GM12878 (cell line): ENCODE measurements around the gene RSF1. TPM values are rescaled to one million over a fixed set of nuclear protein-coding genes. Genes with fewer than 3 reads are reported as not detected.

Source experiments
- ATAC-seq: fragments of 200-7000 bp; cut with Tn5 transposase; 3 replicates; pipeline ENCODE4 v1.9.1; 2020; ENCODE audit warnings: mild to moderate bottlenecking, moderate library complexity
- BruUV-seq: library from RNA; stranded (reverse); fragments of 400-500 nt; replicated peaks from 2 replicates; lab custom pipeline; 2021; lab: Mats Ljungman, UMichigan
- CTCF ChIA-PET: fragments of 300-600 bp; sonication (Branson Sonifier 250); formaldehyde crosslinking; extraction: SDS; loops from one replicate; lab custom pipeline; 2021; ENCODE audit warnings: inconsistent platforms; lab: Yijun Ruan, JAX
- POLR2A ChIA-PET: fragments of 350-600 bp; formaldehyde crosslinking; extraction: SDS; loops from one replicate; lab custom pipeline; 2021; ENCODE audit warnings: inconsistent platforms; lab: Charles Lee
- RAD21 ChIA-PET: fragments of 300-600 bp; sonication (Branson Sonifier 250); formaldehyde crosslinking; loops from one replicate; lab custom pipeline; 2023; ENCODE audit warnings: antibody characterized with exemption; ENCODE audit not compliant: unreplicated experiment; lab: Charles Lee
- SMC1A ChIA-PET: fragments of 300-600 bp; sonication (Branson Sonifier 250); formaldehyde crosslinking; loops from one replicate; lab custom pipeline; 2023; ENCODE audit not compliant: unreplicated experiment, uncharacterized antibody; lab: Charles Lee
- DNase-seq: peaks from one replicate; pipeline ENCODE4 v3.0.0-alpha.2; 2011; ENCODE audit warnings: low read depth, low spot score
- FAIRE-seq: peaks from 3 replicates; lab custom pipeline; 2011; peaks lifted over from hg19 to GRCh38; lab: Jason Lieb, UNC
- H2AFZ ChIP-seq: 2 replicates; pipeline ENCODE4 v1.6.0; 2011; ENCODE audit warnings: low read depth, low read length, control low read depth; ENCODE audit not compliant: control insufficient read depth
- H3K27ac ChIP-seq: 2 replicates; pipeline ENCODE4 v1.5.1; 2011; ENCODE audit warnings: control low read depth; ENCODE audit not compliant: control insufficient read depth, insufficient read depth
- H3K27me3 ChIP-seq, 2 experiments: replicated peaks in 1 of 2; 2 replicates each; pipeline versions ENCODE4 v1.6.0 to v1.6.1; 2011; ENCODE audit warnings: low read length in 1 of 2; ENCODE audit not compliant: control insufficient read depth in 2 of 2, insufficient read depth in 2 of 2
- H3K36me3 ChIP-seq, 2 experiments: 2 replicates each; pipeline ENCODE4 v1.5.1; 2011; ENCODE audit warnings: low read length in 1 of 2; ENCODE audit not compliant: control insufficient read depth in 2 of 2, insufficient read depth in 2 of 2
- H3K4me1 ChIP-seq: 2 replicates; pipeline ENCODE4 v1.6.1; 2011; ENCODE audit warnings: mild to moderate bottlenecking, low read length, moderate library complexity, mixed read lengths; ENCODE audit not compliant: control insufficient read depth, insufficient read depth
- H3K4me2 ChIP-seq: 2 replicates; pipeline ENCODE4 v1.6.0; 2011; ENCODE audit warnings: control low read depth; ENCODE audit not compliant: control insufficient read depth, insufficient read depth
- H3K4me3 ChIP-seq: fragments of 200-600 bp; sonication (generic); 2 replicates; pipeline ENCODE4 v1.5.1; 2016
- H3K79me2 ChIP-seq: 2 replicates; pipeline ENCODE4 v1.6.0; 2011; ENCODE audit warnings: low read length; ENCODE audit not compliant: control insufficient read depth, insufficient read depth
- H3K9ac ChIP-seq: 2 replicates; pipeline ENCODE4 v1.8.0; 2011; ENCODE audit warnings: low read length, control low read depth, mixed read lengths; ENCODE audit not compliant: control insufficient read depth, insufficient read depth
- H3K9me3 ChIP-seq: replicated peaks from 3 replicates; pipeline ENCODE4 v1.5.1; 2011; ENCODE audit warnings: mild to moderate bottlenecking, low read length; ENCODE audit not compliant: control insufficient read depth, insufficient read depth
- H4K20me1 ChIP-seq: 2 replicates; pipeline ENCODE4 v1.6.0; 2011; ENCODE audit not compliant: control insufficient read depth, insufficient read depth
- CBFB ChIP-seq: IDR thresholded peaks from 2 replicates; pipeline ENCODE4 v1.6.1; 2016; ENCODE audit warnings: antibody characterized with exemption, low read depth
- EGR1 ChIP-seq, 2 experiments: IDR thresholded peaks; 1 replicate in 1 of 2; 2 replicates in 1 of 2; pipeline ENCODE4 v1.6.1; 2011 to 2012; ENCODE audit warnings: low read depth in 2 of 2, low read length in 2 of 2, borderline replicate concordance in 1 of 2, mild to moderate bottlenecking in 1 of 2, moderate library complexity in 1 of 2
- ETV6 ChIP-seq, 2 experiments: fragments of 450-650 bp in 1 of 2; IDR thresholded peaks in 1 of 2; conservative IDR thresholded peaks in 1 of 2; 2 replicates each; pipeline ENCODE4 v1.6.1; 2014; ENCODE audit warnings: antibody characterized with exemption in 1 of 2, borderline replicate concordance in 1 of 2, low read depth in 1 of 2, mild to moderate bottlenecking in 1 of 2, moderate library complexity in 1 of 2
- MEF2B ChIP-seq: fragments of 450-650 bp; IDR thresholded peaks from 2 replicates; pipeline ENCODE4 v1.6.1; 2018; ENCODE audit warnings: mild to moderate bottlenecking, moderate library complexity; ENCODE audit not compliant: partially characterized antibody, poor library complexity, severe bottlenecking
- MXI1 ChIP-seq: fragments of 150-350 bp; IDR thresholded peaks from 2 replicates; pipeline ENCODE4 v1.6.1; 2011; ENCODE audit warnings: low read depth, mild to moderate bottlenecking, inconsistent platforms, low read length, improper control_type of control experiment
- RAD21 ChIP-seq: IDR thresholded peaks from 2 replicates; pipeline ENCODE4 v1.6.1; 2011; ENCODE audit warnings: mild to moderate bottlenecking, low read depth, low read length, moderate library complexity; ENCODE audit not compliant: insufficient read depth
- SMC3 ChIP-seq: IDR thresholded peaks from 2 replicates; pipeline ENCODE4 v1.6.1; 2011; ENCODE audit warnings: low read length, improper control_type of control experiment, borderline replicate concordance
- SPI1 ChIP-seq: IDR thresholded peaks from 2 replicates; pipeline ENCODE4 v1.6.1; 2011; ENCODE audit warnings: low read depth, mild to moderate bottlenecking, low read length, moderate library complexity, borderline replicate concordance; ENCODE audit not compliant: insufficient read depth
- TARDBP ChIP-seq: IDR thresholded peaks from 2 replicates; pipeline ENCODE4 v1.6.1; 2016; ENCODE audit warnings: borderline replicate concordance
- TCF3 ChIP-seq: IDR thresholded peaks from 2 replicates; pipeline ENCODE4 v1.6.1; 2012; ENCODE audit warnings: low read depth, mild to moderate bottlenecking, low read length, borderline replicate concordance; ENCODE audit not compliant: insufficient read depth
- ZNF24 ChIP-seq: fragments of 450-650 bp; IDR thresholded peaks from 2 replicates; pipeline ENCODE4 v1.6.1; 2017; ENCODE audit warnings: antibody characterized with exemption, mild to moderate bottlenecking
- ZZZ3 ChIP-seq: IDR thresholded peaks from 2 replicates; pipeline ENCODE4 v1.6.1; 2011; ENCODE audit warnings: low read depth; ENCODE audit not compliant: control insufficient read depth, insufficient read length
- WGBS: methylation state at CpG from one replicate; pipeline ENCODE4 v1.1.6; 2016; ENCODE audit warnings: low lambda C conversion rate; ENCODE audit not compliant: insufficient replicate concordance, insufficient coverage; ENCODE audit errors: missing lambda C conversion rate; 5-methylcytosine and 5-hydroxymethylcytosine counted together
- in situ Hi-C: fragments of 300-500 bp; cut with MboI; formaldehyde crosslinking; loops from 9 replicates; pipeline ENCODE4 v1.14.3; 2018; ENCODE audit warnings: mixed read lengths
- intact Hi-C: fragments of 100-400 bp; cut with micrococcal nuclease; formaldehyde crosslinking; loops from one replicate; pipeline ENCODE4 v1.14.2; 2022; ENCODE audit not compliant: unreplicated experiment
- polyA plus RNA-seq, 11 experiments: library from polyadenylated mRNA; depleted of rRNA in 4 of 11; unstranded in 6 of 11; stranded (reverse) in 5 of 11; fragments of >200 nt; fragmentation: Nextera tagmentation in 4 of 11; fragmentation: Illumina TruSeq in 1 of 11; extraction: Ambion mirVana in 4 of 11; extraction: Trizol in 1 of 11; gene quantifications; 1 replicate in 1 of 11; 2 replicates in 10 of 11; pipeline versions ENCODE4 v1.2.1 to v1.2.3, GENCODE V29; 2011 to 2016; ENCODE audit warnings: inconsistent platforms in 2 of 11, missing spikeins in 2 of 11, low read depth in 1 of 11
- total RNA-seq, 4 experiments: library from RNA; depleted of rRNA in 3 of 4; stranded (reverse); fragments of >200 nt in 3 of 4; fragmentation: Illumina TruSeq in 1 of 4; extraction: Trizol in 1 of 4; gene quantifications; 2 replicates each; pipeline versions ENCODE4 v1.2.1 to v1.2.3, GENCODE V29; 2013 to 2021
- TF ChIP-seq, protein P1 (sequence below): fragments of 150-350 bp; IDR thresholded peaks from 2 replicates; pipeline ENCODE4 v1.6.1; 2014; ENCODE audit warnings: mild to moderate bottlenecking, low read depth, low read length
- TF ChIP-seq, protein P2 (sequence below): fragments of 450-650 bp; IDR thresholded peaks from 2 replicates; pipeline ENCODE4 v1.6.1; 2017; ENCODE audit warnings: low read depth, mild to moderate bottlenecking, moderate library complexity

The RSF1 gene
- total and polyA plus RNA-seq, 10 of the 15 experiments (the other 5 are each of a cell fraction or from before 2014, with no cell fraction given): 9.0 to 45.3 (median 30.0) TPM

DNA sequence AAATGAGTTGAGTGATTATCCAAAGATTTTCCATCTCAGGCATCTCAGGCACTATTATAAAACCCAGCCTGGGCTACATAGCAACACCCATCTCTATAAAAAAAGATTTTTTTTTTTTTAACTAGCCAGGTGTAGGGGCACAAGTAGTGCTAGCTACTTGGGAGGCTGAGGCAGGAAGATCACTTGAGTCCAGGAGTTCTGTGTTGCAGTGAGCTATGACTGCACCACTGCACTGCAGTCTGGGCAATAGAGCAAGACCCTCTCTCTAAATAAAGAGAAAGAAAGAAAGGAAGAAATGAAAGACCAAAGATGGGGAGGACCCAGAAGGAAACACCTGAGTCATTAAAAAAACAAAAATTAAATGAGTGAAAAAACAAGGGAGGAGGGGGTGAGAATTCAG is 14.1 kb downstream of the RSF1 start:
- TF ChIP-seq, protein P1, sequence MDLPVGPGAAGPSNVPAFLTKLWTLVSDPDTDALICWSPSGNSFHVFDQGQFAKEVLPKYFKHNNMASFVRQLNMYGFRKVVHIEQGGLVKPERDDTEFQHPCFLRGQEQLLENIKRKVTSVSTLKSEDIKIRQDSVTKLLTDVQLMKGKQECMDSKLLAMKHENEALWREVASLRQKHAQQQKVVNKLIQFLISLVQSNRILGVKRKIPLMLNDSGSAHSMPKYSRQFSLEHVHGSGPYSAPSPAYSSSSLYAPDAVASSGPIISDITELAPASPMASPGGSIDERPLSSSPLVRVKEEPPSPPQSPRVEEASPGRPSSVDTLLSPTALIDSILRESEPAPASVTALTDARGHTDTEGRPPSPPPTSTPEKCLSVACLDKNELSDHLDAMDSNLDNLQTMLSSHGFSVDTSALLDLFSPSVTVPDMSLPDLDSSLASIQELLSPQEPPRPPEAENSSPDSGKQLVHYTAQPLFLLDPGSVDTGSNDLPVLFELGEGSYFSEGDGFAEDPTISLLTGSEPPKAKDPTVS: no peak
- TF ChIP-seq CBFB: no peak
- no peak overlapping the region for H3K27ac ChIP-seq

DNA sequence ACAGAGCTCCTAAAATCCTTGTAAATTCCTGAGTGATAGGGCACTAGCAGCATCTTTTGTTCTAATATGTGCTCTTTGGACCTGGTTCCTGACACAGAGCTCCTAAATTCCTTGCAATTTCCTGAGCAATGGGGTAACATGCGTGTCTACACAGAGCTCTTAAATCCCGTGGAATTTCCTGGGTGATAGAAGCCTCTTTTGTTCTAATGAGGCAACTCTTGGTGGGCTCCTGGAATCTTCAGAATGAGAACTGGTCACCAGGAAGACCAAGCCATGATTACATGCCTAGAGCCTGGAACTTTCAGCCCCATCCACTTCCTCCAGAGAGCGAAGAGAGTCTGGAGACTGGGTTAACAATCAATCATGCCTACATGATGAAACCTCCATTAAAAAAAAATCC is 19.0 kb downstream of the RSF1 start:
- no peak overlapping the region for H3K4me3 ChIP-seq
- in situ Hi-C loops: no loop called here
- no peak overlapping the region for H3K27ac ChIP-seq
- peaks cover 9% of the 10 kb centered on the region; the same call in 1 of the 2 replicates for H4K20me1 ChIP-seq
- 96% methylated on average over 3 of the region's 3 CpGs for WGBS
- ATAC-seq (no peak), DNase-seq (no peak), FAIRE-seq (no peak)
- no peak overlapping the region for H3K4me2 ChIP-seq
- H2AFZ ChIP-seq: no peak overlapping the region
- peaks cover 48% of the 10 kb centered on the region for H3K79me2 ChIP-seq
- no TSS peak for BruUV-seq
- H3K9ac ChIP-seq: no peak overlapping the region
- H3K9me3 ChIP-seq: peaks cover 1% of the 10 kb centered on the region; the same call in 2 of the 3 replicates
- SMC1A ChIA-PET: interaction anchor here (1.2 kb wide), 1 partner anchor 13 kb away, joined by 4 read pairs; no protein-coding TSS in a partner anchor
- CTCF ChIA-PET: no interaction called here
- H3K4me1 ChIP-seq: no peaks in the 10 kb centered on the region
- peaks cover 0 to 3% of the 10 kb centered on the region in 2 experiments; a peak in 1 of 4 replicates for H3K36me3 ChIP-seq
- no peaks in the 10 kb centered on the region for H3K27me3 ChIP-seq
- RAD21 ChIA-PET: no interaction called here
- intact Hi-C loops: no loop called here
- POLR2A ChIA-PET: no interaction called here
- TF ChIP-seq MXI1 (no peak), TCF3 (no peak), ZZZ3 (no peak), SPI1 (no peak), EGR1 (IDR thresholded peaks at IDR 0.05; ENCODE audit: borderline replicate concordance in 1 of 2, low read depth in 2 of 2, low read length in 2 of 2) (no peak), SMC3 (no peak), MEF2B (no peak), ZNF24 (no peak), ETV6 (conservative IDR thresholded peaks at IDR 0.05 in 1 of 2, IDR thresholded peaks at IDR 0.05 in 1 of 2; ENCODE audit: borderline replicate concordance in 1 of 2, low read depth in 1 of 2) (no peak), TARDBP (no peak), RAD21 (no peak)
- TF ChIP-seq, protein P2, sequence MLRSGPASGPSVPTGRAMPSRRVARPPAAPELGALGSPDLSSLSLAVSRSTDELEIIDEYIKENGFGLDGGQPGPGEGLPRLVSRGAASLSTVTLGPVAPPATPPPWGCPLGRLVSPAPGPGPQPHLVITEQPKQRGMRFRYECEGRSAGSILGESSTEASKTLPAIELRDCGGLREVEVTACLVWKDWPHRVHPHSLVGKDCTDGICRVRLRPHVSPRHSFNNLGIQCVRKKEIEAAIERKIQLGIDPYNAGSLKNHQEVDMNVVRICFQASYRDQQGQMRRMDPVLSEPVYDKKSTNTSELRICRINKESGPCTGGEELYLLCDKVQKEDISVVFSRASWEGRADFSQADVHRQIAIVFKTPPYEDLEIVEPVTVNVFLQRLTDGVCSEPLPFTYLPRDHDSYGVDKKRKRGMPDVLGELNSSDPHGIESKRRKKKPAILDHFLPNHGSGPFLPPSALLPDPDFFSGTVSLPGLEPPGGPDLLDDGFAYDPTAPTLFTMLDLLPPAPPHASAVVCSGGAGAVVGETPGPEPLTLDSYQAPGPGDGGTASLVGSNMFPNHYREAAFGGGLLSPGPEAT: no peak

More for the DNA sequence above, 14.1 kb downstream of the RSF1 start:
- Histone ChIP-seq H3K27me3 (no peaks in the 10 kb centered on the region), H3K79me2 (peaks cover 55% of the 10 kb centered on the region), H3K9me3 (no peaks in the 10 kb centered on the region; the same call in 2 of the 3 replicates), H3K36me3 (peaks cover 0 to 10% of the 10 kb centered on the region in 2 experiments; a peak in 1 of 4 replicates), H2AFZ (no peak overlapping the region), H3K4me1 (no peaks in the 10 kb centered on the region), H3K4me3 (no peak overlapping the region), H3K9ac (no peak overlapping the region), H3K4me2 (no peak overlapping the region), H4K20me1 (0 out of 2 replicates have a peak, but pooled peaks cover 3% of the 10 kb centered on the region)
- ChIA-PET SMC1A (interaction anchor here (0.6 to 1.4 kb wide), 3 partner anchors 9 to 100 kb away, joined by 3 read pairs; no protein-coding TSS in a partner anchor), POLR2A (no interaction called here), RAD21 (interaction anchor here (0.5 kb wide), 1 partner anchor 263 kb away, joined by 3 read pairs; no protein-coding TSS in a partner anchor), CTCF (interaction anchor here (0.6 to 1.1 kb wide), 3 partner anchors 14 to 1607 kb away, joined by 3 to 4 read pairs (median 4); partner anchors contain the start of gene RSF1)
- BruUV-seq: no TSS peak
- DNase-seq (no peak), FAIRE-seq (no peak), ATAC-seq (no peak)
- intact Hi-C loops (no loop called here), in situ Hi-C loops (no loop called here)
